Keratinocyte (primary cell): ENCODE data around the gene NSUN2. TPM values are rescaled to one million over a fixed set of nuclear protein-coding genes. Genes with fewer than 3 reads are reported as not detected.

Experiments used
- DNase-seq: peaks from one replicate; pipeline ENCODE4 v3.0.0-alpha.2; 2011; ENCODE audit warnings: low read depth, missing footprints, low spot score
- FAIRE-seq: peaks from 2 replicates; lab custom pipeline; 2011; peaks lifted over from hg19 to GRCh38; lab: Jason Lieb, UNC
- H2AFZ ChIP-seq: 2 replicates; pipeline ENCODE4 v1.6.0; 2012; ENCODE audit warnings: low read length, control low read depth, inconsistent platforms; ENCODE audit not compliant: control insufficient read depth
- H3K27ac ChIP-seq: 2 replicates; pipeline ENCODE4 v1.5.1; 2011; ENCODE audit warnings: low read length; ENCODE audit not compliant: control insufficient read depth, insufficient read depth
- H3K27me3 ChIP-seq: 3 replicates; pipeline ENCODE4 v1.6.0; 2011; ENCODE audit warnings: low read length; ENCODE audit not compliant: control insufficient read depth, insufficient read depth; ENCODE audit errors: extremely low read depth
- H3K36me3 ChIP-seq, 2 experiments: 2 replicates in 1 of 2; 3 replicates in 1 of 2; pipeline ENCODE4 v1.5.1; 2011; ENCODE audit warnings: low read length in 2 of 2, mild to moderate bottlenecking in 1 of 2; ENCODE audit not compliant: control insufficient read depth in 2 of 2, insufficient read depth in 2 of 2; ENCODE audit errors: extremely low read depth in 1 of 2
- H3K4me1 ChIP-seq: 3 replicates; pipeline ENCODE4 v1.5.1; 2011; ENCODE audit warnings: low read length; ENCODE audit not compliant: control insufficient read depth, insufficient read depth; ENCODE audit errors: extremely low read depth
- H3K4me2 ChIP-seq: 3 replicates; pipeline ENCODE4 v1.6.0; 2011; ENCODE audit warnings: low read depth, low read length; ENCODE audit not compliant: control insufficient read depth, insufficient read depth; ENCODE audit errors: extremely low read depth
- H3K4me3 ChIP-seq, 3 experiments: fragments of 200-600 bp in 1 of 3; sonication (generic) in 1 of 3; 2 replicates in 2 of 3; 3 replicates in 1 of 3; pipeline ENCODE4 v1.5.1; 2011 to 2016; ENCODE audit warnings: low read length in 3 of 3, mild to moderate bottlenecking in 3 of 3, control low read depth in 2 of 3, inconsistent platforms in 1 of 3, low read depth in 1 of 3, mixed read lengths in 1 of 3, mixed run types in 1 of 3, moderate library complexity in 1 of 3; ENCODE audit not compliant: control insufficient read depth in 2 of 3, insufficient read depth in 2 of 3; ENCODE audit errors: extremely low read depth in 1 of 3
- H3K79me2 ChIP-seq: 2 replicates; pipeline ENCODE4 v1.6.0; 2012; ENCODE audit warnings: low read length; ENCODE audit not compliant: control insufficient read depth, insufficient read depth
- H3K9ac ChIP-seq: 3 replicates; pipeline ENCODE4 v1.6.0; 2011; ENCODE audit warnings: low read length; ENCODE audit not compliant: control insufficient read depth, insufficient read depth; ENCODE audit errors: extremely low read depth
- H3K9me1 ChIP-seq: 3 replicates; pipeline ENCODE4 v1.6.0; 2011; ENCODE audit warnings: low read length; ENCODE audit not compliant: control insufficient read depth, insufficient read depth; ENCODE audit errors: extremely low read depth
- H3K9me3 ChIP-seq: 2 replicates; pipeline ENCODE4 v1.5.1; 2012; ENCODE audit warnings: low read depth, low read length; ENCODE audit not compliant: control insufficient read depth
- H4K20me1 ChIP-seq: 3 replicates; pipeline ENCODE4 v1.6.0; 2011; ENCODE audit warnings: low read length; ENCODE audit not compliant: control insufficient read depth, insufficient read depth; ENCODE audit errors: extremely low read depth
- EZH2 ChIP-seq: IDR thresholded peaks from one replicate; pipeline ENCODE4 v1.6.1; 2012; ENCODE audit warnings: inconsistent platforms, mild to moderate bottlenecking, low read length, moderate library complexity
- dilution Hi-C: fragments of 300-500 bp; cut with MboI; formaldehyde crosslinking; loops from one replicate; pipeline ENCODE4 v1.7.0; 2020; ENCODE audit warnings: low sequenced_read_pairs; ENCODE audit not compliant: extremely low pct_ligation_motif_present
- polyA plus RNA-seq, 5 experiments: library from polyadenylated mRNA; depleted of rRNA in 3 of 5; stranded (reverse) in 3 of 5; stranded (forward) in 1 of 5; unstranded in 1 of 5; fragments of >200 nt; gene quantifications; 1 replicate in 1 of 5; 2 replicates in 3 of 5; 3 replicates in 1 of 5; pipeline versions ENCODE4 v1.2.1 to v1.2.3, GENCODE V29; 2011 to 2012; ENCODE audit warnings: missing spikeins in 2 of 5, low read depth in 1 of 5, low replicate concordance in 1 of 5
- TF ChIP-seq, protein P1 (sequence below), 3 experiments: IDR thresholded peaks in 1 of 3; conservative IDR thresholded peaks in 1 of 3; optimal IDR thresholded peaks in 1 of 3; 2 replicates in 2 of 3; 3 replicates in 1 of 3; pipeline versions ENCODE3 to v1.5.1; 2011; ENCODE audit warnings: low read length in 3 of 3, mild to moderate bottlenecking in 3 of 3, moderate library complexity in 2 of 3, control low read depth in 1 of 3, inconsistent platforms in 1 of 3; ENCODE audit not compliant: insufficient read depth in 2 of 3; ENCODE audit errors: extremely low read depth in 1 of 3

NSUN2 gene
- polyA plus RNA-seq, 1 donor (not counting 4 experiments of a cell fraction or from before 2014, with no cell fraction given): 91.2 TPM

DNA sequence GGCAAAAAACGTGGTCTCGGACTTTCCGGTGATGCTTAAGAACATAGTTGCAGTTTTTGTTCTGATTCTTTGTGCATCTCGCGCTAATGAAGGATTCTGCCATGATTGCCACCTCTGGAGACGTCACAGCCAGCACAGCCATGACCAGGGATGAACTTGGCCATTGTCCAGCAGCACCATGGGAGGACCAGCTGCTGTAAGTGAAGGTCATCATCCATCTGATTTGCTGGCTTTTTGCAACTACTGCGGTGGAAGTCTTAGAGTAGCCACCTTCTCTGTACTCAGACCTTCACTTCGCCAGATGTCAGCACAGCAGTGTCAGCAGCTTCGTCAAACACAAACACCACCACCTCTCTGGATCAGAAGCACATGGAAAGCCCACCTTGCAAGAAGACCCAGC is 45.7 kb downstream of the NSUN2 start:
- no peak for FAIRE-seq
- dilution Hi-C loops: no loop called here

DNA sequence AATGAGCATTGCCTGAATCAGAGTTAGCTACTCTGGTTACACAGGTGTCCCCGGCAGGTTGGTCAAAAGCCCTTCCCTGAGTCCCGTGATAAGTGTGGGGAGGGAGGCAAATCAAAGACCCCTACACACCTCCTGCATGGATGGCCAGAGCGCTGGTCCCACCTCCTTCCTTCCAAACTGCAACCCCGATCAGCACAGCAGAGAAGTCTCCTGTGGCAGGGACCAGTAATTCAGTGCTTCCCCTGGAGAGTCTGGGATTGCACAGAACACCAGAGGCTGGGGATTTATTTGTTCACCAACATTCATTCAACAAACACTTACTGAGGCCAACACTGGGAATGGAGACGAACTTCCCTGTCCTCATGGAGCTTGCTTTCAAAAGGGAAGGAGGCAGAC is 46.2 kb downstream of the NSUN2 start:
- no peak for DNase-seq
- Histone ChIP-seq H3K79me2 (no peaks in the 10 kb centered on the region), H3K9ac (no peak overlapping the region), H3K4me3 (no peak overlapping the region), H2AFZ (no peak overlapping the region), H3K9me3 (no peaks in the 10 kb centered on the region), H3K27me3 (peaks cover 39% of the 10 kb centered on the region), H3K27ac (no peak overlapping the region), H3K4me1 (no peaks in the 10 kb centered on the region), H3K4me2 (no peak overlapping the region), H4K20me1 (no peaks in the 10 kb centered on the region), H3K36me3 (no peaks in the 10 kb centered on the region), H3K9me1 (no peaks in the 10 kb centered on the region)
- TF ChIP-seq, protein P1, sequence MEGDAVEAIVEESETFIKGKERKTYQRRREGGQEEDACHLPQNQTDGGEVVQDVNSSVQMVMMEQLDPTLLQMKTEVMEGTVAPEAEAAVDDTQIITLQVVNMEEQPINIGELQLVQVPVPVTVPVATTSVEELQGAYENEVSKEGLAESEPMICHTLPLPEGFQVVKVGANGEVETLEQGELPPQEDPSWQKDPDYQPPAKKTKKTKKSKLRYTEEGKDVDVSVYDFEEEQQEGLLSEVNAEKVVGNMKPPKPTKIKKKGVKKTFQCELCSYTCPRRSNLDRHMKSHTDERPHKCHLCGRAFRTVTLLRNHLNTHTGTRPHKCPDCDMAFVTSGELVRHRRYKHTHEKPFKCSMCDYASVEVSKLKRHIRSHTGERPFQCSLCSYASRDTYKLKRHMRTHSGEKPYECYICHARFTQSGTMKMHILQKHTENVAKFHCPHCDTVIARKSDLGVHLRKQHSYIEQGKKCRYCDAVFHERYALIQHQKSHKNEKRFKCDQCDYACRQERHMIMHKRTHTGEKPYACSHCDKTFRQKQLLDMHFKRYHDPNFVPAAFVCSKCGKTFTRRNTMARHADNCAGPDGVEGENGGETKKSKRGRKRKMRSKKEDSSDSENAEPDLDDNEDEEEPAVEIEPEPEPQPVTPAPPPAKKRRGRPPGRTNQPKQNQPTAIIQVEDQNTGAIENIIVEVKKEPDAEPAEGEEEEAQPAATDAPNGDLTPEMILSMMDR (optimal IDR thresholded peaks at IDR 0.05 in 1 of 3, IDR thresholded peaks at IDR 0.05 in 1 of 3, conservative IDR thresholded peaks at IDR 0.05 in 1 of 3; ENCODE audit: extremely low read depth in 1 of 3, insufficient read depth in 2 of 3, low read length in 3 of 3): no peak
- no peak for TF ChIP-seq EZH2
- FAIRE-seq: no peak
- dilution Hi-C loops: no loop called here

More for the DNA sequence above, 45.7 kb downstream of the NSUN2 start:
- no peaks in the 10 kb centered on the region for H3K9me3 ChIP-seq
- H3K79me2 ChIP-seq: no peaks in the 10 kb centered on the region
- H3K9ac ChIP-seq: no peak overlapping the region
- no peaks in the 10 kb centered on the region for H4K20me1 ChIP-seq
- no peaks in the 10 kb centered on the region for H3K36me3 ChIP-seq
- no peak overlapping the region for H3K4me3 ChIP-seq
- no peak for TF ChIP-seq EZH2
- TF ChIP-seq, protein P1 (optimal IDR thresholded peaks at IDR 0.05 in 1 of 3, IDR thresholded peaks at IDR 0.05 in 1 of 3, conservative IDR thresholded peaks at IDR 0.05 in 1 of 3; ENCODE audit: extremely low read depth in 1 of 3, insufficient read depth in 2 of 3, low read length in 3 of 3): no peak
- no peak for DNase-seq
- H3K27me3 ChIP-seq: peaks cover 33% of the 10 kb centered on the region
- no peaks in the 10 kb centered on the region for H3K9me1 ChIP-seq
- no peak overlapping the region for H3K27ac ChIP-seq
- H3K4me1 ChIP-seq: peaks cover 4% of the 10 kb centered on the region
- no peak overlapping the region for H2AFZ ChIP-seq
- H3K4me2 ChIP-seq: no peak overlapping the region
